CD8-positive, alpha-beta memory T cell (primary cell): ENCODE results near the gene GNG7. TPM values are rescaled to one million over a fixed set of nuclear protein-coding genes. Genes with fewer than 3 reads are reported as not detected.
A peak's percentile ranks its signal among the peaks of the same experiment; 100 is the strongest.
"Not testable (repeated sequence)": the region's sequence is repeated elsewhere in the genome, so short reads cannot be mapped to it uniquely, and the experiment has no call there.

ENCODE experiments used
- CTCF ChIA-PET: fragments of 350-600 bp; sonication (Branson Sonifier 250); formaldehyde crosslinking; loops from one replicate; lab custom pipeline; 2021; ENCODE audit warnings: antibody characterized with exemption; lab: Charles Lee
- POLR2A ChIA-PET: fragments of 350-600 bp; sonication (Branson Sonifier 250); formaldehyde crosslinking; loops from one replicate; lab custom pipeline; 2021; ENCODE audit warnings: antibody characterized with exemption; lab: Charles Lee
- DNase-seq, 5 donors: peaks; one replicate each; pipeline versions ENCODE4 v3.0.0 to v3.0.0-alpha.2; 2020 to 2022; ENCODE audit warnings: mixed read lengths in 1 of 5
- H3K27ac ChIP-seq: one replicate; pipeline ENCODE4 v1.7.0; 2013; ENCODE audit warnings: low read depth, mild to moderate bottlenecking, low read length, moderate library complexity
- H3K27me3 ChIP-seq: 2 replicates; pipeline ENCODE4 v1.7.0; 2013; ENCODE audit warnings: low read length, mild to moderate bottlenecking; ENCODE audit not compliant: insufficient read depth, poor library complexity, severe bottlenecking
- H3K36me3 ChIP-seq: 2 replicates; pipeline ENCODE4 v1.7.0; 2013; ENCODE audit warnings: mild to moderate bottlenecking, low read length, moderate library complexity; ENCODE audit not compliant: insufficient read depth
- H3K4me1 ChIP-seq: 2 replicates; pipeline ENCODE4 v1.7.0; 2013; ENCODE audit warnings: mild to moderate bottlenecking, low read length, moderate library complexity; ENCODE audit not compliant: insufficient read depth
- H3K4me3 ChIP-seq: 2 replicates; pipeline ENCODE4 v1.7.0; 2013; ENCODE audit warnings: mild to moderate bottlenecking, low read length
- H3K9me3 ChIP-seq: 2 replicates; pipeline ENCODE4 v1.7.0; 2013; ENCODE audit warnings: mild to moderate bottlenecking, low read length
- H3K27ac Mint-ChIP-seq, 8 donors: one replicate each; pipeline ENCODE4 v1.8.0; 2020 to 2021; ENCODE audit warnings: mixed read lengths in 8 of 8, mild to moderate bottlenecking in 6 of 8, inconsistent platforms in 3 of 8, moderate library complexity in 3 of 8
- H3K27me3 Mint-ChIP-seq, 2 donors: one replicate each; pipeline ENCODE4 v1.8.0; 2020 to 2021; ENCODE audit warnings: mixed read lengths in 2 of 2, mild to moderate bottlenecking in 1 of 2, moderate library complexity in 1 of 2
- H3K36me3 Mint-ChIP-seq, 3 donors: one replicate each; pipeline ENCODE4 v1.8.0; 2020 to 2021; ENCODE audit warnings: mixed read lengths in 3 of 3, inconsistent platforms in 1 of 3, mild to moderate bottlenecking in 1 of 3
- H3K4me1 Mint-ChIP-seq, 3 donors: one replicate each; pipeline ENCODE4 v1.8.0; 2020 to 2021; ENCODE audit warnings: mixed read lengths in 3 of 3, inconsistent platforms in 1 of 3, mild to moderate bottlenecking in 1 of 3
- H3K4me3 Mint-ChIP-seq, 7 donors: one replicate each; pipeline ENCODE4 v1.8.0; 2020 to 2021; ENCODE audit warnings: mixed read lengths in 7 of 7, mild to moderate bottlenecking in 6 of 7, moderate library complexity in 4 of 7, inconsistent platforms in 2 of 7
- H3K9me3 Mint-ChIP-seq, 5 donors: one replicate each; pipeline ENCODE4 v1.8.0; 2020 to 2022; ENCODE audit warnings: mixed read lengths in 5 of 5, mild to moderate bottlenecking in 3 of 5, moderate library complexity in 2 of 5, inconsistent platforms in 1 of 5
- polyA plus RNA-seq: library from polyadenylated mRNA; unstranded; fragments of 300-500 nt; fragmentation: Illumina TruSeq; gene quantifications from one replicate; pipeline ENCODE4 v1.2.3, GENCODE V29; 2021
- total RNA-seq, 2 experiments: library from RNA; stranded (reverse); gene quantifications; one replicate each; pipeline ENCODE4 v1.2.3, GENCODE V29; 2021

The GNG7 gene
- total and polyA plus RNA-seq, 3 experiments from 2014 or later: 0.40 to 1.2 (median 0.53) TPM

DNA sequence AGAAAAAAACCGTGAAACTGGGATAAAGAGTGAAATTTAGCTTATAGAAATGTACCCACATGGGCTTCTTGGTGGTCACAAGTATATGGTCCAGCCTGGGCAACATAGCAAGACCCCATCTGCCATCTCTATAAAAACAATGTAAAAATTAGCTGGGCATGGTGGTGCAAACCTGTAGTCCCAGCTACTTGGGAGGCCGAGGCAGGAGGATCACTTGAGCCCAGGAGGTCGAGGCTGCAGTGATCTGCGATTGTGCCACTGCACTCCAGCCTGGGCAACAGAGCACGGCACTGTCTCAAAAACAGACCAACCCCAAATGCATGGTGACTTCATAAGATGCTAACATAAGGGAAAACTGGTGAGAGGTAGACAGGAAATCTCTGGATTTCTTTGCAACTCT lies 54.4 kb downstream of the GNG7 start:
- Mint-ChIP-seq H3K4me3 (no peak overlapping the region), H3K27me3 (no peaks in the 10 kb centered on the region), H3K27ac (no peak overlapping the region), H3K4me1 (no peaks in the 10 kb centered on the region), H3K36me3 (no peaks in the 10 kb centered on the region), H3K9me3 (no peaks in the 10 kb centered on the region)
- DNase-seq: no peak
- Histone ChIP-seq H3K9me3 (no peaks in the 10 kb centered on the region), H3K4me1 (no peaks in the 10 kb centered on the region), H3K27me3 (no peaks in the 10 kb centered on the region), H3K36me3 (no peaks in the 10 kb centered on the region), H3K27ac (no peak overlapping the region), H3K4me3 (no peak overlapping the region)
- ChIA-PET POLR2A (interaction anchor here (1.0 kb wide), 1 partner anchor 102 kb away, joined by 6 read pairs; no protein-coding TSS in a partner anchor), CTCF (interaction anchor here (0.6 to 4.0 kb wide), 27 partner anchors 9 to 455 kb away, joined by 3 to 45 read pairs (median 5); partner anchors contain the start of genes GADD45B, SGTA, ZNF554 and ZNF57)

DNA sequence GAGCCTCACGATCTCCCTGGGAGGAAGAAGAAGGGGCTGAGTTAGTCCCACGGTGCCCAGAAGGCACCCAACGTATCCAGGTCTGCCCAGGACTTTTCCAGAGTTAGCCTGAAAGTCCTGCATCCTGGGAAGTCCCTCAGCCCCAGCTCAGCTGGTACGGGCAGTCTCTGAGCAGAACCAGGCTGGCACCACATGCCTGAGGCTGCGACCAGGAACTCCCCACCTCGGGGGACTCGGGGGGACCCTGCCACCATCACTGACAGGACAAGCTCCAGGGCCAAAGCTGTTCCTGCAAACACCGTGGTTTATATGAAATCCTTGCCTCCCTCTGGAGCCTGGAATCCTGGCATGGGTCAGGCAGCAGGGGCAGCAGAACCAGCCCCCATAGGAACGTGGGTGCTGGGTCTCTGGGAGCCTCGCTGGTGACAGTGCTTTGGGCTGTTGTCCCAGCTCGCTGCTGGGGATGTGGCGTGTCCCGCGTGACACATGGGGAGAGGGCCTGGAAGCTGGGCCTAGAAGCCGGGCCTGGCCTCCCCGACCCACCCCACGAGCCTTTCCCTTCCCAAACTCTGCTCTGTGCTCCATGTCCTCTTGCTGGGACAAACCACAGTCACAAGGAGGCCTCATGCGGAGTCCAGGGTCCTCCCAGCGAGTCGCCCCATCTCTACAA lies 55.5 kb downstream of the GNG7 start:
- CTCF ChIA-PET: interaction anchor here (1.3 to 4.0 kb wide), 6 partner anchors 10 to 456 kb away, joined by 3 to 45 read pairs (median 7); partner anchors contain the start of gene GADD45B
- no peak overlapping the region for H3K27ac ChIP-seq
- no peaks in the 10 kb centered on the region for H3K27me3 Mint-ChIP-seq
- no peaks in the 10 kb centered on the region for H3K9me3 Mint-ChIP-seq
- H3K4me3 Mint-ChIP-seq: no peak overlapping the region
- no peak overlapping the region for H3K4me3 ChIP-seq
- H3K27ac Mint-ChIP-seq: no peak overlapping the region
- H3K9me3 ChIP-seq: no peaks in the 10 kb centered on the region
- no peaks in the 10 kb centered on the region for H3K4me1 ChIP-seq
- no peaks in the 10 kb centered on the region for H3K4me1 Mint-ChIP-seq
- DNase-seq: no peak
- H3K36me3 Mint-ChIP-seq: no peaks in the 10 kb centered on the region
- POLR2A ChIA-PET: no interaction called here
- no peaks in the 10 kb centered on the region for H3K36me3 ChIP-seq
- no peaks in the 10 kb centered on the region for H3K27me3 ChIP-seq

DNA sequence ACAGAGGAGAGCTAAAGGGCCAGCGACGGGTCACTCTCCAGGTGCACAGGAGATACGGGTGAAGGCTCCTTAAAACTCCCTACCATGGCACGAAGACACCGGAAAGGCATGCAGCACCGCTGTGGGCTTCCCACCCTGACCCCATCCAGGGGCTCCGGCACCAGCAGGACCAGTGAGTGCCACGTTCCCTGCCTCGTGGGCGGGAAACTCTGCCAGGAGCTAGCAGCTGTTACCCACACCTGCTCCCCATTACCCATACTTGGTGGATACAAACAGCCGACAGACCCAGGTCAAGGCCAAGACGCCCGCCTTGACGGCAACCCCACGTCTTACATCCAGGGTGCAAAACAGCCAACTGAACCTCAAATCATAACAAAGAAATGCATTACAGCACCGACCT lies 56.7 kb downstream of the GNG7 start:
- H3K4me3 ChIP-seq: no peak overlapping the region
- no peak for DNase-seq
- Mint-ChIP-seq H3K4me3 (no peak overlapping the region), H3K27me3 (no peaks in the 10 kb centered on the region), H3K36me3 (no peaks in the 10 kb centered on the region), H3K9me3 (no peaks in the 10 kb centered on the region), H3K4me1 (no peaks in the 10 kb centered on the region), H3K27ac (no peak overlapping the region)
- no peaks in the 10 kb centered on the region for H3K36me3 ChIP-seq
- H3K4me1 ChIP-seq: no peaks in the 10 kb centered on the region
- H3K27ac ChIP-seq: no peak overlapping the region
- POLR2A ChIA-PET: no interaction called here
- H3K9me3 ChIP-seq: no peaks in the 10 kb centered on the region
- CTCF ChIA-PET: interaction anchor here (1.7 to 4.0 kb wide), 3 partner anchors 9 to 226 kb away, joined by 3 to 45 read pairs (median 9); no protein-coding TSS in a partner anchor
- no peaks in the 10 kb centered on the region for H3K27me3 ChIP-seq

DNA sequence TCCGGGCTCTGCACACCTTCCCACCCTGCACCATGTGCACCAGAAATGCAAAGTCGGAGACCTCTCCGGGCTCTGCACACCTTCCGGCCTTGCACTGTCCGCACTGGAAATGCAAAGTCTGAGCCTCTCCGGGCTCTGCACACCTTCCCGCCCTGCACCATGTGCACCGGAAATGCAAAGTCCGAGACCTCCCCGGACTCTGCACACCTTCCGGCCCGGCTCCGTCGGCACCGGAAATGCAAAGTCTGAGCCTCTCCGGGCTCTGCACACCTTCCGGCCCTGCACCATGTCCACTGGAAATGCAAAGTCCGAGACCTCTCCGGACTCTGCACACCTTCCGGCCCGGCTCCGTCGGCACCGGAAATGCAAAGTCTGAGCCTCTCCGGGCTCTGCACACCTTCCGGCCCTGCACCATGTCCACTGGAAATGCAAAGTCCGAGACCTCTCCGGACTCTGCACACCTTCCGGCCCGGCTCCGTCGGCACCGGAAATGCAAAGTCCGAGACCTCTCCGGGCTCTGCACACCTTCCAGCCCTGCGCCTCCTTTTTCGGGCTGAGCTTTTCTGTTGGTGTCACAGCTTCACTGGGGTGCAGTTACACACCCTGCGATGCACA lies 59.3 kb downstream of the GNG7 start:
- H3K4me1 Mint-ChIP-seq, H3K27me3 Mint-ChIP-seq, H3K4me3 ChIP-seq, H3K4me1 ChIP-seq, CTCF ChIA-PET, H3K27ac Mint-ChIP-seq, H3K9me3 Mint-ChIP-seq, H3K9me3 ChIP-seq, H3K36me3 ChIP-seq, H3K27ac ChIP-seq, H3K27me3 ChIP-seq, H3K36me3 Mint-ChIP-seq, H3K4me3 Mint-ChIP-seq, POLR2A ChIA-PET: not testable (repeated sequence)
- DNase-seq: peak in 1 of 5 donors; percentile 21

DNA sequence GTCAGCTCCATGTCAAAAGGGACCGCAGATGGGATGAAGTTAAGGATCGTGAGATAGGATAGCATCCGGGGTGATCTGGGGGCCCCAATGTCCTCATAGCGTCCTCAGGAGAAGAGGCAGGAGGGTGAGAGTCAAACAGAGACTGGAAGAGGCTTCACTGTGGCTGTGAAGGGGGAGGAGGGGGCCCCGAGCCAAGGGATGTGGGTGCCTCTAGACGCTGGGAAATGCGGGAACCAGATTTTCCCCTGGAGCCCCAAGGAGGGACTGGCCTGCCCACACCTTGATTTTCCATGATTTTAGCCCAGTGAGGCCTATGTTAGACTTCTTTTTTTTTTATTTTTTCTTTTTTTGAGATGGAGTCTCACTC lies 61.2 kb downstream of the GNG7 start:
- POLR2A ChIA-PET: no interaction called here
- no peaks in the 10 kb centered on the region for H3K36me3 Mint-ChIP-seq
- Histone ChIP-seq H3K36me3 (no peaks in the 10 kb centered on the region), H3K4me1 (peaks cover 10% of the 10 kb centered on the region), H3K9me3 (no peaks in the 10 kb centered on the region), H3K27me3 (no peaks in the 10 kb centered on the region), H3K27ac (no peak overlapping the region), H3K4me3 (no peak overlapping the region)
- CTCF ChIA-PET: no interaction called here
- DNase-seq: no peak
- H3K27ac Mint-ChIP-seq: no peak overlapping the region
- peaks cover 0 to 4% of the 10 kb centered on the region in 2 donors for H3K27me3 Mint-ChIP-seq
- H3K4me1 Mint-ChIP-seq: peaks cover 0 to 12% (median 0%) of the 10 kb centered on the region in 3 donors
- no peaks in the 10 kb centered on the region for H3K9me3 Mint-ChIP-seq
- H3K4me3 Mint-ChIP-seq: peak overlapping the region in 1 of 7 donors; percentile 79

DNA sequence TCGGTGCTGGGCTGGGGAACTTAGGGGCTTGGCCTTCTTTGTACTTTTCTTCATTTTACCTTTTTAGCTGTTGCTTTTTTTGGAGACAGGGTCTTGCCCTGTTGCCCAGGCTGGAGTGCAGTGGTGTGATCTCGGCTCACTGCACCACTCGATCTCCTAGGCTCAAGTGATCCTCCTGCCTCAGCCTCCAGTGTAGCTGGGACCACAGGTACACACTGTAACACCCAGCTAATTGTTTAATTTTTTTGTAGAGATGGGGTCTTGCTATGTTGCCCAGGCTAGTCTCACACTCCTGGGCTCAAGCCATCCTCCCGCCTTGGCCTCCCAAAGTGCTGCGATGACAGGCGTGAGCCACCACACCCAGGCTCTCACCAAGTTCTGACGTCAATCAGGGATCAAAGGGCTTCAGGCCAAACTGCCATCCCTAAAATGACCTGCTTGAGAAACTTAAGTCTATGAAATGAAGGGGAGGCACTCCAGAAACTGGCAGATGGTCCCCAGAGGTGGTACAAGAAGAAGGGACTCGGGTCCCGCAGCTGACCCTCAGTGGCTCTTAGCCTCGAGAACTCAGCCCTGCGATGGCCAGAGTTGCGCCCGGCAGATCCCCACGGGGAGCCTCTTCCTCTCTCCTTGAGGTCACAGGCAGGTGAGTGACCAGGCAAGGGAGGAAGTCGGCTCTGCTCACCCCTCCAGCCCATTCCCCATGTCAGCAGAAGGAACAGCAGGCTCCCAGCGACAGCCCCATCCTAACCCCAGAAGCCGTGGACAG lies 61.7 kb downstream of the GNG7 start:
- Histone ChIP-seq H3K27me3 (no peaks in the 10 kb centered on the region), H3K4me3 (no peak overlapping the region), H3K27ac (no peak overlapping the region), H3K9me3 (no peaks in the 10 kb centered on the region), H3K36me3 (no peaks in the 10 kb centered on the region), H3K4me1 (peaks cover 10% of the 10 kb centered on the region)
- Mint-ChIP-seq H3K9me3 (no peaks in the 10 kb centered on the region), H3K27ac (peak overlapping the region in 2 of 8 donors; percentile 45 to 62), H3K27me3 (peaks cover 0 to 4% of the 10 kb centered on the region in 2 donors), H3K4me1 (peaks cover 0 to 12% (median 0%) of the 10 kb centered on the region in 3 donors), H3K36me3 (no peaks in the 10 kb centered on the region), H3K4me3 (peak overlapping the region in 1 of 7 donors; percentile 79)
- ChIA-PET CTCF (interaction anchor here (1.2 kb wide), 1 partner anchor 165 kb away, joined by 3 read pairs; the partner anchor contains the start of gene GADD45B), POLR2A (no interaction called here)
- no peak for DNase-seq

DNA sequence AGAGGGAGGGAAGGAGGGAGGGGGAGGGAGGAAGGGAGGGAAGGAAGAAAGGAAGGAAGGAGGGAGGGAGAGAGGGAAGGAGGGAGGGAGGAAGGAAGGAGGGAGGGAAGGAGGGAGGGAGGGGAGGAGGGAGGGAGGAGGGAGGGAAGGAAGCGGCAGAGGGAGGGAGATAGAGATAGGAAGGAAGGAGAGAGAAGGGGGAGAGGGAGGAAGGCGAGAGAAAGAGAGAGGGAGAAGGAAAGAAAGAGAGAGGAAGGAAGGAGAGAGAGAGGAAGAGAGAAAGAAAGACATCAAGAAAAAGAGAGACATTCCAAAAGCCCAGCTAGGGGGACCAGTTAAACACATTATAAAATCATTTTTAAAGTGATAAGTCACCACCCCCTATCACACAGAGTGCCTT lies 62.5 kb downstream of the GNG7 start:
- Mint-ChIP-seq H3K4me3 (no peak overlapping the region), H3K27ac (peak overlapping the region in 2 of 8 donors; percentile 15 to 45), H3K36me3 (no peaks in the 10 kb centered on the region), H3K9me3 (no peaks in the 10 kb centered on the region), H3K27me3 (peaks cover 0 to 4% of the 10 kb centered on the region in 2 donors), H3K4me1 (peaks cover 0 to 12% (median 0%) of the 10 kb centered on the region in 3 donors)
- ChIA-PET CTCF (interaction anchor here (1.1 to 1.2 kb wide), 2 partner anchors 8 to 164 kb away, joined by 3 to 4 read pairs; partner anchors contain the start of gene GADD45B), POLR2A (no interaction called here)
- Histone ChIP-seq H3K27ac (no peak overlapping the region), H3K4me1 (peaks cover 10% of the 10 kb centered on the region), H3K36me3 (no peaks in the 10 kb centered on the region), H3K9me3 (no peaks in the 10 kb centered on the region), H3K27me3 (no peaks in the 10 kb centered on the region), H3K4me3 (no peak overlapping the region)
- no peak for DNase-seq
